ENCODE data around the gene PCSK6.
"Not testable (repeated sequence)": the region's sequence is repeated elsewhere in the genome, so short reads cannot be mapped to it uniquely, and the experiment has no call there.

The PCSK6 gene

GRCh38 chr15:101356512-101357172 lies 132.9 kb downstream of the PCSK6 start:
- H3K36me3 ChIP-seq (ENCODE audit: control insufficient read depth, insufficient read depth, low read length); H3K4me1 ChIP-seq (ENCODE audit: control insufficient read depth, insufficient read depth, low read length); H3K27me3 ChIP-seq (ENCODE audit: control insufficient read depth, insufficient read depth, low read length); H3K9me3 ChIP-seq (ENCODE audit: control insufficient read depth, insufficient read depth, low read length); H3K9ac ChIP-seq (ENCODE audit: low read depth, low read length); H3K4me3 ChIP-seq (ENCODE audit: low read depth, low read length): not testable (repeated sequence)

GRCh38 chr15:101355678-101356464 lies 133.6 kb downstream of the PCSK6 start:
- H3K9me3 ChIP-seq (ENCODE audit: control insufficient read depth, insufficient read depth, low read length): no peaks in the 10 kb centered on the region
- no peaks in the 10 kb centered on the region for H3K36me3 ChIP-seq (ENCODE audit: control insufficient read depth, insufficient read depth, low read length)
- H3K9ac ChIP-seq (ENCODE audit: low read depth, low read length): no peak overlapping the region
- H3K4me1 ChIP-seq (ENCODE audit: control insufficient read depth, insufficient read depth, low read length): peaks cover 3% of the 10 kb centered on the region
- no peak overlapping the region for H3K4me3 ChIP-seq (ENCODE audit: low read depth, low read length)
- H3K27me3 ChIP-seq (ENCODE audit: control insufficient read depth, insufficient read depth, low read length): no peaks in the 10 kb centered on the region

GRCh38 chr15:101354891-101355623 lies 134.4 kb downstream of the PCSK6 start:
- H3K4me3 ChIP-seq (ENCODE audit: low read depth, low read length): no peak overlapping the region
- no peak overlapping the region for H3K9ac ChIP-seq (ENCODE audit: low read depth, low read length)
- H3K9me3 ChIP-seq (ENCODE audit: control insufficient read depth, insufficient read depth, low read length): no peaks in the 10 kb centered on the region
- H3K4me1 ChIP-seq (ENCODE audit: control insufficient read depth, insufficient read depth, low read length): peaks cover 3% of the 10 kb centered on the region
- no peaks in the 10 kb centered on the region for H3K36me3 ChIP-seq (ENCODE audit: control insufficient read depth, insufficient read depth, low read length)
- no peaks in the 10 kb centered on the region for H3K27me3 ChIP-seq (ENCODE audit: control insufficient read depth, insufficient read depth, low read length)

- Histone ChIP-seq H3K27me3 (ENCODE audit: control insufficient read depth, insufficient read depth, low read length) (no peaks in the 10 kb centered on the region), H3K4me1 (ENCODE audit: control insufficient read depth, insufficient read depth, low read length) (peaks cover 5% of the 10 kb centered on the region), H3K36me3 (ENCODE audit: control insufficient read depth, insufficient read depth, low read length) (no peaks in the 10 kb centered on the region), H3K9ac (ENCODE audit: low read depth, low read length) (no peak overlapping the region), H3K4me3 (ENCODE audit: low read depth, low read length) (no peak overlapping the region), H3K9me3 (ENCODE audit: control insufficient read depth, insufficient read depth, low read length) (no peaks in the 10 kb centered on the region)
Measured at GRCh38 chr15:101353240-101353639, 136.3 kb downstream of the PCSK6 start.

GRCh38 chr15:101351736-101352135 lies 137.8 kb downstream of the PCSK6 start:
- no peak overlapping the region for H3K9ac ChIP-seq (ENCODE audit: low read depth, low read length)

GRCh38 chr15:101349047-101349951 lies 140.2 kb downstream of the PCSK6 start:
- no peak overlapping the region for H3K4me3 ChIP-seq (ENCODE audit: low read depth, low read length)
- H3K36me3 ChIP-seq (ENCODE audit: control insufficient read depth, insufficient read depth, low read length): no peaks in the 10 kb centered on the region
- H3K27me3 ChIP-seq (ENCODE audit: control insufficient read depth, insufficient read depth, low read length): no peaks in the 10 kb centered on the region

More at GRCh38 chr15:101351736-101352135, 137.8 kb downstream of the PCSK6 start:
- Histone ChIP-seq H3K9me3 (ENCODE audit: control insufficient read depth, insufficient read depth, low read length) (no peaks in the 10 kb centered on the region), H3K27me3 (ENCODE audit: control insufficient read depth, insufficient read depth, low read length) (no peaks in the 10 kb centered on the region), H3K36me3 (ENCODE audit: control insufficient read depth, insufficient read depth, low read length) (no peaks in the 10 kb centered on the region), H3K4me1 (ENCODE audit: control insufficient read depth, insufficient read depth, low read length) (peaks cover 10% of the 10 kb centered on the region), H3K4me3 (ENCODE audit: low read depth, low read length) (no peak overlapping the region)

GRCh38 chr15:101348643-101349042 lies 140.9 kb downstream of the PCSK6 start:
- Histone ChIP-seq H3K9ac (ENCODE audit: low read depth, low read length) (no peak overlapping the region), H3K9me3 (ENCODE audit: control insufficient read depth, insufficient read depth, low read length) (no peaks in the 10 kb centered on the region)

More at GRCh38 chr15:101349047-101349951, 140.2 kb downstream of the PCSK6 start:
- no peak overlapping the region for H3K9ac ChIP-seq (ENCODE audit: low read depth, low read length)
- H3K4me1 ChIP-seq (ENCODE audit: control insufficient read depth, insufficient read depth, low read length): peaks cover 10% of the 10 kb centered on the region
- H3K9me3 ChIP-seq (ENCODE audit: control insufficient read depth, insufficient read depth, low read length): no peaks in the 10 kb centered on the region

GRCh38 chr15:101348015-101348414 lies 141.5 kb downstream of the PCSK6 start:
- no peaks in the 10 kb centered on the region for H3K9me3 ChIP-seq (ENCODE audit: control insufficient read depth, insufficient read depth, low read length)
- no peaks in the 10 kb centered on the region for H3K27me3 ChIP-seq (ENCODE audit: control insufficient read depth, insufficient read depth, low read length)
- H3K9ac ChIP-seq (ENCODE audit: low read depth, low read length): no peak overlapping the region
- no peaks in the 10 kb centered on the region for H3K36me3 ChIP-seq (ENCODE audit: control insufficient read depth, insufficient read depth, low read length)
- H3K4me1 ChIP-seq (ENCODE audit: control insufficient read depth, insufficient read depth, low read length): peaks cover 10% of the 10 kb centered on the region
- H3K4me3 ChIP-seq (ENCODE audit: low read depth, low read length): no peak overlapping the region

More at GRCh38 chr15:101348643-101349042, 140.9 kb downstream of the PCSK6 start:
- Histone ChIP-seq H3K4me3 (ENCODE audit: low read depth, low read length) (no peak overlapping the region), H3K4me1 (ENCODE audit: control insufficient read depth, insufficient read depth, low read length) (peaks cover 10% of the 10 kb centered on the region), H3K36me3 (ENCODE audit: control insufficient read depth, insufficient read depth, low read length) (no peaks in the 10 kb centered on the region), H3K27me3 (ENCODE audit: control insufficient read depth, insufficient read depth, low read length) (no peaks in the 10 kb centered on the region)

- Histone ChIP-seq H3K4me3 (ENCODE audit: low read depth, low read length) (no peak overlapping the region), H3K27me3 (ENCODE audit: control insufficient read depth, insufficient read depth, low read length) (no peaks in the 10 kb centered on the region), H3K9ac (ENCODE audit: low read depth, low read length) (no peak overlapping the region), H3K9me3 (ENCODE audit: control insufficient read depth, insufficient read depth, low read length) (no peaks in the 10 kb centered on the region), H3K4me1 (ENCODE audit: control insufficient read depth, insufficient read depth, low read length) (peaks cover 10% of the 10 kb centered on the region), H3K36me3 (ENCODE audit: control insufficient read depth, insufficient read depth, low read length) (no peaks in the 10 kb centered on the region)
Measured at GRCh38 chr15:101347454-101347853, 142.1 kb downstream of the PCSK6 start.

GRCh38 chr15:101346928-101347327 lies 142.6 kb downstream of the PCSK6 start:
- Histone ChIP-seq H3K9me3 (ENCODE audit: control insufficient read depth, insufficient read depth, low read length) (no peaks in the 10 kb centered on the region), H3K36me3 (ENCODE audit: control insufficient read depth, insufficient read depth, low read length) (no peaks in the 10 kb centered on the region), H3K4me3 (ENCODE audit: low read depth, low read length) (no peak overlapping the region), H3K9ac (ENCODE audit: low read depth, low read length) (no peak overlapping the region), H3K4me1 (ENCODE audit: control insufficient read depth, insufficient read depth, low read length) (peaks cover 10% of the 10 kb centered on the region), H3K27me3 (ENCODE audit: control insufficient read depth, insufficient read depth, low read length) (no peaks in the 10 kb centered on the region)

- Histone ChIP-seq H3K36me3 (ENCODE audit: control insufficient read depth, insufficient read depth, low read length) (no peaks in the 10 kb centered on the region), H3K27me3 (ENCODE audit: control insufficient read depth, insufficient read depth, low read length) (no peaks in the 10 kb centered on the region), H3K4me3 (ENCODE audit: low read depth, low read length) (no peak overlapping the region), H3K4me1 (ENCODE audit: control insufficient read depth, insufficient read depth, low read length) (no peaks in the 10 kb centered on the region), H3K9me3 (ENCODE audit: control insufficient read depth, insufficient read depth, low read length) (no peaks in the 10 kb centered on the region), H3K9ac (ENCODE audit: low read depth, low read length) (no peak overlapping the region)
Measured at GRCh38 chr15:101342056-101342455, 147.5 kb downstream of the PCSK6 start.

Measured in iPS-15b (cell line).